Fibroblast of mammary gland (primary cell): ENCODE measurements around the gene IL1RAPL1.

Experiments used
- DNase-seq: peaks from one replicate; pipeline ENCODE4 v3.0.0-alpha.2; 2010; ENCODE audit warnings: low read depth
- H3K4me3 ChIP-seq: 2 replicates; pipeline ENCODE4 v1.5.1; 2011; ENCODE audit warnings: low read depth, mild to moderate bottlenecking, low read length, moderate library complexity; ENCODE audit not compliant: control insufficient read depth
- TF ChIP-seq, protein P1 (sequence below): conservative IDR thresholded peaks from 2 replicates; pipeline ENCODE4 v1.5.1; 2011; ENCODE audit warnings: low read depth, low read length, inconsistent platforms; ENCODE audit not compliant: control insufficient read depth, insufficient read depth

Gene IL1RAPL1

GRCh38 chrX:28590396-28590795 is 3.1 kb downstream of the IL1RAPL1 start:
- DNase-seq, result no peak
- H3K4me3 ChIP-seq, result no peak overlapping the region
- TF ChIP-seq, protein P1, sequence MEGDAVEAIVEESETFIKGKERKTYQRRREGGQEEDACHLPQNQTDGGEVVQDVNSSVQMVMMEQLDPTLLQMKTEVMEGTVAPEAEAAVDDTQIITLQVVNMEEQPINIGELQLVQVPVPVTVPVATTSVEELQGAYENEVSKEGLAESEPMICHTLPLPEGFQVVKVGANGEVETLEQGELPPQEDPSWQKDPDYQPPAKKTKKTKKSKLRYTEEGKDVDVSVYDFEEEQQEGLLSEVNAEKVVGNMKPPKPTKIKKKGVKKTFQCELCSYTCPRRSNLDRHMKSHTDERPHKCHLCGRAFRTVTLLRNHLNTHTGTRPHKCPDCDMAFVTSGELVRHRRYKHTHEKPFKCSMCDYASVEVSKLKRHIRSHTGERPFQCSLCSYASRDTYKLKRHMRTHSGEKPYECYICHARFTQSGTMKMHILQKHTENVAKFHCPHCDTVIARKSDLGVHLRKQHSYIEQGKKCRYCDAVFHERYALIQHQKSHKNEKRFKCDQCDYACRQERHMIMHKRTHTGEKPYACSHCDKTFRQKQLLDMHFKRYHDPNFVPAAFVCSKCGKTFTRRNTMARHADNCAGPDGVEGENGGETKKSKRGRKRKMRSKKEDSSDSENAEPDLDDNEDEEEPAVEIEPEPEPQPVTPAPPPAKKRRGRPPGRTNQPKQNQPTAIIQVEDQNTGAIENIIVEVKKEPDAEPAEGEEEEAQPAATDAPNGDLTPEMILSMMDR, result no peak

DNA sequence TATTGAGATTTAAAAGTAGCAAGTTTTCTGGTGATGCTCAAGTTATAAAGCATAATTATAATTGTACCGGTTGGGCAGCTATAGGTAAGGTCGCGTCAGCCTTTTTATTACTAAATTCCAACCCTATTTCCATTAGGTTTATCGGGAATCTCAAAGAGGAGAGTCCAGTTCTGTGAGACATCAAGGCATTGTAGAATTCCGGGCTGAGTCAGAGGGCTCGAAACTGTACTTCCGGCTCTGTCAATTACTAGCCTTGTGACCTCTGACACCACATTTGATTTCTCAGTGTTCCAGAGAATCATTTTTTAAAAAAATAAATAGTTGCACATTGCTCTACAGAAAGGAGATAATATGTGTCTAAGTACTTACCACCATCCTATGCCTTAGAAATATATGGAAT is 4.3 kb downstream of the IL1RAPL1 start:
- DNase-seq, result no peak
- H3K4me3 ChIP-seq, result no peak overlapping the region
- TF ChIP-seq, protein P1, result no peak

DNA sequence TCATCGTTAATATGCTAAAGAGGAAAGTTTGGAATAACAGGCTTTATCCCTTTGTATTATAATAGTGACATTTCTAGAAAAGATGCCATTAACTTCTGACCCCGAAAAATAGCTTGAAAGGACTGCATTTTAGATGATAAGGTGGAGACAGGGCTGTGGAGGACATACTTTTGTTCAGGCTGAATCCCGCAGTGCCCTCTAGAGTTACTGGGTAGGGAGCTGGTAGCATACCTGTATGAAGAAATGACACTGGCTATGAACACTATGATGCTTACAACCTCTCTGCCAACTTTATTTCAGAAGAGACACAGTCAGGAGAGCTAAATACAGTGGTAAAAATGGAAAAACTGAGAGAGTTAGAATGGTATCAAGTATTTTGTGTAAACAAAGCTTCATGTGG is 8.1 kb downstream of the IL1RAPL1 start:
- TF ChIP-seq, protein P1, result no peak

GRCh38 chrX:28599957-28600356 is 12.7 kb downstream of the IL1RAPL1 start:
- TF ChIP-seq, protein P1, result no peak
- H3K4me3 ChIP-seq, result no peak overlapping the region
- DNase-seq, result no peak

More for the DNA sequence above, 8.1 kb downstream of the IL1RAPL1 start:
- no peak for DNase-seq
- H3K4me3 ChIP-seq, result no peak overlapping the region

- no peak overlapping the region for H3K4me3 ChIP-seq
- TF ChIP-seq, protein P1, result no peak
- DNase-seq, result no peak
Observed at GRCh38 chrX:28609003-28609402, 21.8 kb downstream of the IL1RAPL1 start.

DNA sequence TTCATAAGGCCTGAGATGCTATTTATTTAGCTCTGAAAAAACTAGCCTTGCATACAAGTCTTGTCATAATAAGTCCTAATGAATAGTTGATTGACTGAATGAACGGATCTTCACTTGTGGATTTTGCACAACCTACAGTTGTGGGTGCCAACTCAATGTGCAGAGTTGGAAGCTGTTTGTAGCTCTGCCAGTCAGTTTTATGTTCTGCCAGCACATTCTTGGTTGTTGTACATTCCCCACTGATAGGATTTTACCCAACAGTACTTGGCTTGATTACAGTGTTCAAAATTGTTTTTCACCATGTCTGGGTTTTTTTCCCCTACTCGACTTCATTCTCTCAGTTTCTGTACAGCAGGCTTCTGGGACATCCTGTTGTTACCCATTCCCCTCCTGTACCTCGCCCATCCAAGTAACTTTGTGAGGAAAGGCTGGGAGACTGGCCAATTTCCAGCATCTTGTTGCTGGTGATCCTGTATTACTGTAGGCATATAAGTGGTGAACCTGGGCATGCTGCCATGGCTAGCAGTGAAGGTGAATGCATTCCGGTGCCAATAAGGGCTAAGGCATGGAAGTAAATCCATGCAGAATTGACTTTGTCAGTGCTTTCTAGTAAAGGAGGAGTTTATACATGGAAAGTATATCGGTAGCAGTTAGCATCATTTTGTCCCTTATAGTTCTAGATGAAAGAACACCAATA is 22.8 kb downstream of the IL1RAPL1 start:
- TF ChIP-seq, protein P1, result no peak
- H3K4me3 ChIP-seq, result no peak overlapping the region
- no peak for DNase-seq

GRCh38 chrX:28610746-28611145 is 23.5 kb downstream of the IL1RAPL1 start:
- TF ChIP-seq, protein P1, result no peak
- H3K4me3 ChIP-seq, result no peak overlapping the region
- DNase-seq, result no peak
